IMR-90 (cell line): ENCODE results near the gene CDK10. TPM values are rescaled to one million over a fixed set of nuclear protein-coding genes. Genes with fewer than 3 reads are reported as not detected.
A peak's percentile ranks its signal among the peaks of the same experiment; 100 is the strongest.

Source experiments
- ATAC-seq: fragments of 200-7000 bp; cut with Tn5 transposase; 2 replicates; pipeline ENCODE4 v1.9.1; 2020; ENCODE audit warnings: low read depth, mild to moderate bottlenecking, moderate library complexity
- BruUV-seq: library from RNA; stranded (reverse); fragments of 400-500 nt; replicated peaks from 2 replicates; lab custom pipeline; 2021; lab: Mats Ljungman, UMichigan
- CTCF ChIA-PET: fragments of 300-600 bp; formaldehyde crosslinking; extraction: SDS; loops from one replicate; lab custom pipeline; 2021; ENCODE audit warnings: antibody characterized with exemption; lab: Yijun Ruan, JAX
- POLR2A ChIA-PET: fragments of 300-600 bp; sonication (Branson Sonifier 250); formaldehyde crosslinking; loops from one replicate; lab custom pipeline; 2022; ENCODE audit warnings: antibody characterized with exemption; ENCODE audit not compliant: unreplicated experiment; lab: Charles Lee
- DNase-seq: peaks from one replicate; pipeline ENCODE4 v3.0.0; 2013
- H2AFZ ChIP-seq: replicated peaks from 2 replicates; pipeline ENCODE3; 2013; ENCODE audit warnings: low read length, mild to moderate bottlenecking; ENCODE audit not compliant: poor library complexity
- H2AK5ac ChIP-seq: 2 replicates; pipeline ENCODE4 v1.6.1; 2013; ENCODE audit warnings: low read depth, low read length, inconsistent platforms
- H2AK9ac ChIP-seq: replicated peaks from 2 replicates; pipeline ENCODE3; 2013; ENCODE audit warnings: mild to moderate bottlenecking, low read depth, low read length, moderate library complexity; ENCODE audit not compliant: poor library complexity
- H2BK120ac ChIP-seq: 2 replicates; pipeline ENCODE4 v1.6.1; 2013; ENCODE audit warnings: low read depth, low read length, inconsistent platforms
- H2BK15ac ChIP-seq: 3 replicates; pipeline ENCODE4 v1.6.1; 2013; ENCODE audit warnings: low read depth, low read length, inconsistent platforms
- H2BK20ac ChIP-seq: 2 replicates; pipeline ENCODE4 v1.6.1; 2013; ENCODE audit warnings: low read depth, mild to moderate bottlenecking, inconsistent platforms, low read length, moderate library complexity
- H2BK5ac ChIP-seq: 2 replicates; pipeline ENCODE4 v1.6.1; 2013; ENCODE audit warnings: mild to moderate bottlenecking, low read depth, low read length, inconsistent platforms; ENCODE audit not compliant: poor library complexity, severe bottlenecking
- H3K14ac ChIP-seq: replicated peaks from 2 replicates; pipeline ENCODE4 v1.6.1; 2013; ENCODE audit warnings: low read depth, low read length, inconsistent platforms
- H3K18ac ChIP-seq: 2 replicates; pipeline ENCODE4 v1.6.1; 2013; ENCODE audit warnings: low read depth, low read length, control low read depth
- H3K23ac ChIP-seq: 2 replicates; pipeline ENCODE4 v1.6.1; 2013; ENCODE audit warnings: low read depth, low read length, inconsistent platforms
- H3K27ac ChIP-seq: 2 replicates; pipeline ENCODE4 v1.5.1; 2013; ENCODE audit warnings: mild to moderate bottlenecking, control low read depth, low read length; ENCODE audit not compliant: insufficient read depth
- H3K27me3 ChIP-seq: 2 replicates; pipeline ENCODE4 v1.6.1; 2013; ENCODE audit warnings: low read length; ENCODE audit not compliant: control insufficient read depth, insufficient read depth
- H3K36me3 ChIP-seq: 2 replicates; pipeline ENCODE4 v1.6.1; 2013; ENCODE audit warnings: low read length, mixed read lengths; ENCODE audit not compliant: control insufficient read depth, insufficient read depth
- H3K4ac ChIP-seq: 2 replicates; pipeline ENCODE4 v1.6.1; 2013; ENCODE audit warnings: low read depth, low read length, inconsistent platforms
- H3K4me1 ChIP-seq: 2 replicates; pipeline ENCODE4 v1.6.1; 2013; ENCODE audit warnings: low read length, mixed read lengths; ENCODE audit not compliant: control insufficient read depth, insufficient read depth
- H3K4me2 ChIP-seq: 2 replicates; pipeline ENCODE4 v1.6.1; 2013; ENCODE audit warnings: low read depth, mild to moderate bottlenecking, control low read depth, low read length, moderate library complexity
- H3K4me3 ChIP-seq: 2 replicates; pipeline ENCODE4 v1.5.1; 2013; ENCODE audit warnings: low read depth, mild to moderate bottlenecking, control low read depth, low read length, moderate library complexity; ENCODE audit not compliant: insufficient read depth
- H3K56ac ChIP-seq: 2 replicates; pipeline ENCODE4 v1.6.1; 2013; ENCODE audit warnings: low read length, inconsistent platforms; ENCODE audit not compliant: insufficient read depth; ENCODE audit errors: extremely low read depth
- H3K79me1 ChIP-seq, 2 experiments: 2 replicates each; pipeline ENCODE4 v1.6.1; 2013; ENCODE audit warnings: low read length in 2 of 2, inconsistent platforms in 1 of 2, low read depth in 1 of 2
- H3K9ac ChIP-seq: 2 replicates; pipeline ENCODE4 v1.6.1; 2013; ENCODE audit warnings: low read depth, low read length, control low read depth
- H3K9me1 ChIP-seq: 2 replicates; pipeline ENCODE4 v1.6.1; 2013; ENCODE audit warnings: low read length, inconsistent platforms; ENCODE audit not compliant: insufficient read depth
- H3K9me3 ChIP-seq: 2 replicates; pipeline ENCODE4 v1.6.1; 2013; ENCODE audit warnings: low read length; ENCODE audit not compliant: control insufficient read depth, insufficient read depth
- H4K20me1 ChIP-seq: 2 replicates; pipeline ENCODE4 v1.6.1; 2013; ENCODE audit warnings: low read length, inconsistent platforms; ENCODE audit not compliant: insufficient read depth
- H4K5ac ChIP-seq: 2 replicates; pipeline ENCODE4 v1.6.1; 2013; ENCODE audit warnings: mild to moderate bottlenecking, low read depth, low read length, control low read depth
- H4K8ac ChIP-seq, 2 experiments: 2 replicates each; pipeline ENCODE4 v1.6.1; 2013; ENCODE audit warnings: low read depth in 2 of 2, low read length in 2 of 2, control low read depth in 1 of 2, inconsistent platforms in 1 of 2
- H4K91ac ChIP-seq: 2 replicates; pipeline ENCODE4 v1.6.1; 2013; ENCODE audit warnings: low read depth, low read length, inconsistent platforms; ENCODE audit not compliant: insufficient read depth
- BHLHE40 ChIP-seq: fragments of 150-350 bp; IDR thresholded peaks from 2 replicates; pipeline ENCODE4 v1.6.1; 2016; ENCODE audit warnings: mild to moderate bottlenecking, low read depth, low read length
- CEBPB ChIP-seq: IDR thresholded peaks from 2 replicates; pipeline ENCODE4 v1.6.1; 2012; ENCODE audit warnings: low read depth, low read length, improper control_type of control experiment
- CHD1 ChIP-seq: IDR thresholded peaks from 2 replicates; pipeline ENCODE4 v1.6.1; 2012; ENCODE audit warnings: low read depth, low read length, improper control_type of control experiment
- CTCF ChIP-seq: conservative IDR thresholded peaks from 2 replicates; pipeline ENCODE4 v1.5.1; 2012; ENCODE audit warnings: mild to moderate bottlenecking, low read depth, low read length, improper control_type of control experiment
- FOS ChIP-seq: fragments of 150-350 bp; IDR thresholded peaks from 2 replicates; pipeline ENCODE4 v1.6.1; 2016; ENCODE audit warnings: low read depth, low read length
- MAFK ChIP-seq: IDR thresholded peaks from 2 replicates; pipeline ENCODE4 v1.6.1; 2012; ENCODE audit warnings: low read depth, low read length, improper control_type of control experiment
- MAZ ChIP-seq: IDR thresholded peaks from 2 replicates; pipeline ENCODE4 v1.6.1; 2012; ENCODE audit warnings: low read depth, mild to moderate bottlenecking, low read length, improper control_type of control experiment, moderate library complexity, borderline replicate concordance
- MXI1 ChIP-seq: IDR thresholded peaks from 2 replicates; pipeline ENCODE4 v1.6.1; 2012; ENCODE audit warnings: low read depth, mild to moderate bottlenecking, low read length, moderate library complexity, borderline replicate concordance
- NFE2L2 ChIP-seq: fragments of 150-350 bp; IDR thresholded peaks from 2 replicates; pipeline ENCODE4 v1.6.1; 2016; ENCODE audit warnings: low read depth, mild to moderate bottlenecking, low read length
- POLR2A ChIP-seq: IDR thresholded peaks from 2 replicates; pipeline ENCODE4 v1.6.1; 2012; ENCODE audit warnings: mild to moderate bottlenecking, low read depth, low read length
- RAD21 ChIP-seq: IDR thresholded peaks from 2 replicates; pipeline ENCODE4 v1.6.1; 2012; ENCODE audit warnings: low read length, improper control_type of control experiment
- RCOR1 ChIP-seq: IDR thresholded peaks from 2 replicates; pipeline ENCODE4 v1.6.1; 2012; ENCODE audit warnings: mild to moderate bottlenecking, low read length, improper control_type of control experiment; ENCODE audit not compliant: insufficient replicate concordance
- RFX5 ChIP-seq: IDR thresholded peaks from 2 replicates; pipeline ENCODE4 v1.8.0; 2012; ENCODE audit warnings: low read depth, mild to moderate bottlenecking, low read length, moderate library complexity
- SMC3 ChIP-seq: fragments of 150-350 bp; IDR thresholded peaks from 2 replicates; pipeline ENCODE4 v1.6.1; 2016; ENCODE audit warnings: low read depth, mild to moderate bottlenecking, antibody characterized with exemption, low read length, moderate library complexity
- USF2 ChIP-seq: fragments of 150-350 bp; IDR thresholded peaks from 2 replicates; pipeline ENCODE4 v1.6.1; 2017; ENCODE audit warnings: mild to moderate bottlenecking, antibody characterized with exemption, low read length, low read depth
- WGBS, 2 experiments: methylation state at CpG; one replicate each; pipeline versions ENCODE4 v1.1.5 to v1.1.7; 2013; ENCODE audit warnings: missing lambda C conversion rate in 2 of 2; ENCODE audit not compliant: insufficient read length in 1 of 2; ENCODE audit errors: extremely low coverage in 2 of 2; 5-methylcytosine and 5-hydroxymethylcytosine counted together
- dilution Hi-C: fragments of 300-500 bp; cut with HindIII; formaldehyde crosslinking; loops from one replicate; pipeline ENCODE4 v1.14.3; 2018; ENCODE audit warnings: low sequenced_read_pairs; ENCODE audit not compliant: unreplicated experiment
- in situ Hi-C: fragments of 300-500 bp; cut with MboI; formaldehyde crosslinking; loops from 3 replicates; pipeline ENCODE4 v1.14.3; 2019; ENCODE audit warnings: low sequenced_read_pairs, inconsistent platforms, mixed read lengths
- intact Hi-C: fragments of 100-400 bp; cut with micrococcal nuclease; formaldehyde crosslinking; loops from 2 replicates; pipeline ENCODE4 v1.10.0; 2022
- polyA plus RNA-seq, 3 experiments: library from polyadenylated mRNA; depleted of rRNA; stranded (reverse); fragments of >200 nt; gene quantifications; 2 replicates each; pipeline ENCODE4 v1.2.3, GENCODE V29; 2012; ENCODE audit warnings: low replicate concordance in 1 of 3
- total RNA-seq: library from RNA; depleted of rRNA; stranded (reverse); fragments of >200 nt; gene quantifications from 2 replicates; pipeline ENCODE4 v1.2.3, GENCODE V29; 2012
- TF ChIP-seq, protein P1 (sequence below): fragments of 150-350 bp; IDR thresholded peaks from 2 replicates; pipeline ENCODE4 v1.6.1; 2016; ENCODE audit warnings: low read depth, mild to moderate bottlenecking, low read length, moderate library complexity, borderline replicate concordance

CDK10 gene
- total and polyA plus RNA-seq, 2 of the 4 experiments (the other 2 are of a cell fraction) = 19.5 to 61.8 TPM

- peaks cover 2% of the 10 kb centered on the region; the same call in 1 of the 2 replicates for H3K4me1 ChIP-seq
- H3K4me2 ChIP-seq = no peak overlapping the region
- H3K4ac ChIP-seq = no peak overlapping the region
- H3K9me1 ChIP-seq = no peaks in the 10 kb centered on the region
- H2BK120ac ChIP-seq = no peak overlapping the region
- no peak overlapping the region for H4K91ac ChIP-seq
- H2BK5ac ChIP-seq = no peak overlapping the region
- no peak overlapping the region for H3K23ac ChIP-seq
- no peak overlapping the region for H2AK5ac ChIP-seq
- TF ChIP-seq MAZ (no peak), SMC3 (no peak), CHD1 (no peak), CEBPB (no peak), CTCF (no peak), RAD21 (no peak), USF2 (no peak), RFX5 (no peak), NFE2L2 (no peak), POLR2A (no peak), FOS (no peak), MXI1 (no peak), RCOR1 (no peak), MAFK (no peak), BHLHE40 (no peak)
- TF ChIP-seq, protein P1, sequence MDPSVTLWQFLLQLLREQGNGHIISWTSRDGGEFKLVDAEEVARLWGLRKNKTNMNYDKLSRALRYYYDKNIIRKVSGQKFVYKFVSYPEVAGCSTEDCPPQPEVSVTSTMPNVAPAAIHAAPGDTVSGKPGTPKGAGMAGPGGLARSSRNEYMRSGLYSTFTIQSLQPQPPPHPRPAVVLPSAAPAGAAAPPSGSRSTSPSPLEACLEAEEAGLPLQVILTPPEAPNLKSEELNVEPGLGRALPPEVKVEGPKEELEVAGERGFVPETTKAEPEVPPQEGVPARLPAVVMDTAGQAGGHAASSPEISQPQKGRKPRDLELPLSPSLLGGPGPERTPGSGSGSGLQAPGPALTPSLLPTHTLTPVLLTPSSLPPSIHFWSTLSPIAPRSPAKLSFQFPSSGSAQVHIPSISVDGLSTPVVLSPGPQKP = no peak
- no peak overlapping the region for H3K9ac ChIP-seq
- intact Hi-C loops = no loop called here
- no peak overlapping the region for H3K14ac ChIP-seq
- ChIA-PET CTCF (no interaction called here), POLR2A (no interaction called here)
- H3K27ac ChIP-seq = no peak overlapping the region
- no peak overlapping the region for H3K56ac ChIP-seq
- H4K20me1 ChIP-seq = peaks cover 8% of the 10 kb centered on the region; the same call in 1 of the 2 replicates
- no peak overlapping the region for H3K4me3 ChIP-seq
- 93% methylated on average over 6 of the region's 13 CpGs; no CpG with 5 or more reads in 1 of the 2 experiments for WGBS, 2 experiments
- H3K79me1 ChIP-seq = peaks cover 4 to 11% of the 10 kb centered on the region in 2 experiments; a peak in 2 of 4 replicates
- DNase-seq (no peak), ATAC-seq (no peak)
- H2BK20ac ChIP-seq = no peak overlapping the region
- no peaks in the 10 kb centered on the region for H3K9me3 ChIP-seq
- H4K5ac ChIP-seq = no peak overlapping the region
- peaks cover 32% of the 10 kb centered on the region for H3K36me3 ChIP-seq
- H3K18ac ChIP-seq = no peak overlapping the region
- no peak overlapping the region for H2BK15ac ChIP-seq
- H2AK9ac ChIP-seq = peak overlapping the region; percentile 42
- H3K27me3 ChIP-seq = no peaks in the 10 kb centered on the region; the same call in 1 of the 2 replicates
- no TSS peak for BruUV-seq
- dilution Hi-C loops = no loop called here
- no peak overlapping the region for H2AFZ ChIP-seq
- in situ Hi-C loops = loop anchor here (5.0 kb wide), 1 partner anchor 70 kb away; no protein-coding TSS in a partner anchor
- no peak overlapping the region for H4K8ac ChIP-seq
Measured at GRCh38 chr16:89642574-89642973, 43.9 kb upstream of the CDK10 start.
